Non-pigmented ciliary epithelial cell (primary cell): ENCODE results near the gene VPS16.
"Not testable (repeated sequence)": the region's sequence is repeated elsewhere in the genome, so short reads cannot be mapped to it uniquely, and the experiment has no call there.

Experiments
- DNase-seq: peaks from one replicate; pipeline ENCODE4 v3.0.0-alpha.2; 2010; ENCODE audit warnings: low read depth

The VPS16 gene

DNA sequence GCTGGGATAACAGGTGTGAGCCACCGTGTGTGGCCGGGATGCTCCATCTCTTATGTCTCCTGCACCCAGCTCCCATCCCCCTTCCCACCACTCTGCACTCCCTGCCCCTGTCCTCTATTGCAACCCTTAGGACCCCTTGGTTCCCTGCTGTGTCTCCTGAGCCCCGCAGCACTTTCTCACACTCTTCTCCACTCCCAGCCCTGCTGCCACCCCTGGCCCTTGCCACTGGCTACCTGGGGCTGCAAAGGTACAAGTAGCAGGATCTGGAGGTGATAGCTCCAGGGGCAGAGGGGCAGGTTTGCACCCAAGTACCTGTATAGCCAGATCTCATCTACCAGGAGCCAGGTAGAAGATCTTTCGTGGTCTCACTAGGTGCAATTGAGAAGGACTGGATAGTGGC, 33.5 kb upstream of the VPS16 start:
- no peak for DNase-seq

DNA sequence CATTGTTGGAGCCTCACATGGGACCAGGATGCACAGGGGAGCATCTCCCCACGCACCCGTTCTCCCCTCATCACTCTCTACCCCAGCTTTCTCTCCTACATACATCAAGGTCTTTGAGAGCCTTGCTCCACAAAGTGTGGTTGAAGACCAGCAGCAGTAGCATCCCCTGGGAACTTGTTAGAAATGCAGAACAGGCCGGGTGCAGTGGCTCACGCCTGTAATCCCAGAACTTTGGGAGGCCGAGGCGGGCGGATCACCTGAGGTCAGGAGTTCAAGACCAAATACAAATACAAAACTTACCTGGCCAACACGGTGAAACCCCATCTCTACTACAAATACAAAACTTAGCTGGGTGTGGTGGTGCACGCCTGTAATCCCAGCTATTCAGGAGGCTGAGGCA, 32.6 kb upstream of the VPS16 start:
- DNase-seq = not testable (repeated sequence)

DNA sequence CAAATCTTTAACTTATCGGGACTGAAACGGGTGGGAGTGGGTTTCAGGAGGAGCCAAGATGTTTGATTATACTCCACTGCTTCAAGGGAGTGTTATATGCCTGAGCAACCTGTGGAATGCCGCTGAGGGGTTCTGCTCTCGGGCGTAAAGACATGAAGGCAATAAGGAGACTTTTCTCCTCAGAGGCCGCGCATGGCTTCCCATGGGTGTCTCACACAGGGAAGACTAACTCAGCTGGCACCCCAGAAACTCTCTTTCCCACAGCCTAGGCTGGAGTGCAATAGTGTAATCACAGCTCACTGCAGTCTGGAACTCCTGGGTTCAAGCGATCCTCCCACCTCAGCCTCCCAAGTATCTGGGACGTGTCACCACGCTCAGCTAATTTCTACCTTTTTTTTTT, 30.9 kb upstream of the VPS16 start:
- DNase-seq = no peak

- no peak for DNase-seq
These were observed 28.4 kb upstream of the VPS16 start for GRCh38 chr20:2812189-2812588.

- no peak for DNase-seq
These were observed 26.5 kb upstream of the VPS16 start for GRCh38 chr20:2814076-2814475.

GRCh38 chr20:2814587-2815051, 25.9 kb upstream of the VPS16 start, which contains the start of gene C20orf141:
C20orf141 (plus strand) TSS chr20:2814987; CDS start chr20:2815185, 198 bp downstream.
- DNase-seq = peak; percentile 92

- DNase-seq = no peak
These were observed 25.2 kb upstream of the VPS16 start for GRCh38 chr20:2815242-2815900.

GRCh38 chr20:2816030-2816582, 24.4 kb upstream of the VPS16 start, which contains the start of gene TMEM239:
TMEM239 (plus strand) TSS chr20:2816364; CDS start chr20:2816555, 191 bp downstream.
- no peak for DNase-seq

DNA sequence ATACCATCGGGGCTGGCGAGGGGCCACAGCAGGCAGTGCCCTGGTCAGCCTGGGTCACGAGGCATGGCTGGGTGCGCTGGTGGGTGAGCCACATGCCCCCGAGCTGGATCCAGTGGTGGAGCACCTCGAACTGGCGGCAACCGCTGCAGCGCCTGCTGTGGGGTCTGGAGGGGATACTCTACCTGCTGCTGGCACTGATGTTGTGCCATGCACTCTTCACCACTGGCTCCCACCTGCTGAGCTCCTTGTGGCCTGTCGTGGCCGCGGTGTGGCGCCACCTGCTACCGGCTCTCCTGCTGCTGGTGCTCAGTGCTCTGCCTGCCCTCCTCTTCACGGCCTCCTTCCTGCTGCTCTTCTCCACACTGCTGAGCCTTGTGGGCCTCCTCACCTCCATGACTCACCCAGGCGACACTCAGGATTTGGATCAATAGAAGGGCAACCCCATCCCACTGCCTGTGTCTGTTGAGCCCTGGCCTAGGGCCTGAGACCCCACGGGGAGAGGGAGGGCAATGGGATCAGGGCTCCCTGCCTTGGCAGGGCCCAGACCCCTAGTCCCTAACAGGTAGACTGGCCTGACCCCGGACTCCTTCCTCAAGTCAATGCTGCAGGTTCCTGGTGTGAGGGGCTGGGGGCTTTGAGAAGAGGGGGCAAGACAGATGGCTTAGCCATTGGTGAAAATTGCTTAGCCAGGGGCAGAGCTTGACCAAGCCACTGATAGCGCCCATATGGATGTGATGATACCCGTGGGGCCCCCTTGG, 23.8 kb upstream of the VPS16 start:
- DNase-seq = no peak

GRCh38 chr20:2817341-2817726, 23.2 kb upstream of the VPS16 start:
- DNase-seq = no peak

GRCh38 chr20:2817891-2818595, 22.5 kb upstream of the VPS16 start:
- DNase-seq = no peak

- no peak for DNase-seq
These were observed 20.3 kb upstream of the VPS16 start for GRCh38 chr20:2820084-2820895.

GRCh38 chr20:2820896-2821869, 19.4 kb upstream of the VPS16 start:
- DNase-seq = no peak

DNA sequence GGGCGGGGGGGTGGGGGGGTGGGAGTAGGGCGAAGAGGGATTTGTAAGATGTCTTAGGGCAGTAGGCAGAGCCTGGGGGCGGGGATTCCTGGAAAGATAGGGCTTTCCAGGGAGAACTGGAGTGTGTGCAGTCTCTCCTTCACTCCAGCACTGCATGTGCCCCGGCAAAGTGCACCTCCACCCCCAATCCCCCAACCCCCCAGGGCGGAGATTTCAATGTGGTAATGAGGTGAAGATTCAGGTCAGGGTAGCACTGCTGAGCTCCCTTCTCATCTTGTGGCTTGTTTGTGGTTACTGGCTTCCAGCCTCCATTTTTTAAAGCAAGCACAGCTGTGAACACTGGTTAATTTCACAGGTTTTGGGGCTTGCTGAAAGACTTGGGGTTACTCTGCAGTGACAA, 18.5 kb upstream of the VPS16 start:
- no peak for DNase-seq

DNA sequence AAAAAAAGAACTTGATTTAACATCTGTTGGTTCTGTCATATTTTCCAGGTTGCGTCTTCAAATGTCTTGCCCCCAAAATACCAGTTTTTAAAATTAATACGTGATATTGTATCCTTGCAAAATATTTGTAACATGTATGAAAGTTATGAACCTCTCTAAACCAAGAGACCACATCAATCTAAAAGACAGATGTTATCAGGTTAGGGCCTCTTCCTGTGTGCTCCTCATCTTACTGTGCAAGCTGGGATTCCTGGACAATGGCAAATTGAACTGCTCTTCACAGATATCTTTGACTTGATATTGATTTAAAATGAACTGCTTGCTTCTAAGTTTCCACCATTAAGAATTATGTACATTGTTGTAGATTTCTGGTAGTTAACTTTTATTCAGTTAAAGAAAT, 14.8 kb upstream of the VPS16 start:
- DNase-seq = no peak

DNA sequence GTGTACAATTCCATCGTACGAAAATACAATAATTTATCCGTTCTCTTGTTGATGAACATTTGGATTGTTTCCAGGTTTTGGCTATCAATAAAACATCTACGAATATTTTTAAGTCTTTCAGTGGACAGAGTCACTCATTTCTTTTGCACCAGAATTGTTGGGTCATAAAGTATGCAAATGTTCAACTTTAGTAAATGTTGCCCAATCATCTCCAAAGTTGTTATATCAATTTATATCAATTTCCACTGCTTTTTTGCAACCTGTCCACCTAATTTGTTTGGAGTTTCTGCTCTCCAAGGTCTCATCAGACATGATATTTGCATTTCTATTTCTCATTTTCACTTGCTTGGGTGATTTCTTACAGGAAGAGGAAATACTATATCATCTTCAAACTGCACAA, 13.9 kb upstream of the VPS16 start:
- no peak for DNase-seq

- no peak for DNase-seq
These were observed 11.2 kb upstream of the VPS16 start for GRCh38 chr20:2829376-2829775.

DNA sequence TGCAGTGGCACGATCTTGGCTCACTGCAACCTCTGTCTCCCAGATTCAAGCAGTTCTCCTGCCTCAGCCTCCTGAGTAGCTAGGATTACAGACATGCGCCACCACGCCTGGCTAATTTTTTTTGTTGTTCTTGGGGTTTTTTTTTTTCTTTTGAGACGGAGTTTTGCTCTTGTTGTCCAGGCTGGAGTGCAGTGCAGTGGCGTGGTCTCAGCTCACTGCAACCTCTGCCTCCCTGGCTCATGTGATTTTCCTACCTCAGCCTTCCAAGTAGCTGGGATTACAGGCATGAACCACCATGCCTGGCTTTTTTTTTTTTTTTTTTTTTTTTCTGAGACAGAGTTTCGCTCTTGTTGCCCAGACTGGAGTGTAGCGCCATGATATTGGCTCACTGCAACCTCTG, 9.3 kb upstream of the VPS16 start:
- not testable (repeated sequence) for DNase-seq

GRCh38 chr20:2833761-2834160, 6.8 kb upstream of the VPS16 start:
- DNase-seq = no peak

GRCh38 chr20:2834401-2835110, 6.0 kb upstream of the VPS16 start:
- DNase-seq = no peak
